K562 (cell line): ENCODE measurements around the gene SLC22A4. TPM values are rescaled to one million over a fixed set of nuclear protein-coding genes. Genes with fewer than 3 reads are reported as not detected.

Experiments used
- CHD2 ChIP-seq: IDR thresholded peaks from 2 replicates; pipeline ENCODE4 v1.6.1; 2011; ENCODE audit warnings: low read depth, low read length
- EZH2 ChIP-seq: IDR thresholded peaks from 2 replicates; pipeline ENCODE4 v1.6.1; 2012; ENCODE audit warnings: low read depth, mild to moderate bottlenecking, inconsistent platforms, low read length, borderline replicate concordance
- GATAD2A ChIP-seq: fragments of 450-650 bp; IDR thresholded peaks from 2 replicates; pipeline ENCODE4 v1.6.1; 2017
- PTRF ChIP-seq: fragments of 450-650 bp; IDR thresholded peaks from 2 replicates; pipeline ENCODE4 v1.6.1; 2016; ENCODE audit warnings: mild to moderate bottlenecking, missing genetic modification characterization, missing compliant biosample characterization
- TCFL5 ChIP-seq: fragments of 250-450 bp; sonication (Bioruptor Pico); conservative IDR thresholded peaks from 2 replicates; pipeline ENCODE4 v1.6.1; 2021; ENCODE audit warnings: mild to moderate bottlenecking, moderate library complexity, matching md5 sums
- ZBTB33 ChIP-seq: sonication (generic); formaldehyde crosslinking; IDR thresholded peaks from 2 replicates; pipeline ENCODE4 v1.8.1; 2023; ENCODE audit warnings: mild to moderate bottlenecking, missing genetic modification reagents
- ZNF184 ChIP-seq: sonication (generic); formaldehyde crosslinking; IDR thresholded peaks from 2 replicates; pipeline ENCODE4 v1.5.0; 2020; ENCODE audit warnings: missing genetic modification reagents
- ZNF639 ChIP-seq, 2 experiments: fragments of 200-800 bp in 1 of 2; sonication (Bioruptor generic) in 1 of 2; sonication (generic) in 1 of 2; formaldehyde crosslinking in 1 of 2; IDR thresholded peaks in 1 of 2; conservative IDR thresholded peaks in 1 of 2; 2 replicates each; pipeline versions ENCODE4 v1.5.0 to v1.6.1; 2016 to 2020; ENCODE audit warnings: missing compliant biosample characterization in 1 of 2, missing genetic modification characterization in 1 of 2, missing genetic modification reagents in 1 of 2
- polyA plus RNA-seq, 8 experiments: library from polyadenylated mRNA; depleted of rRNA in 4 of 8; stranded (reverse) in 5 of 8; unstranded in 3 of 8; fragments of >200 nt; fragmentation: Nextera tagmentation in 2 of 8; fragmentation: Illumina TruSeq in 1 of 8; extraction: Ambion mirVana in 2 of 8; extraction: Trizol in 1 of 8; gene quantifications; 2 replicates each; pipeline versions ENCODE4 v1.2.1 to v1.2.3, GENCODE V29; 2011 to 2014; ENCODE audit warnings: inconsistent platforms in 1 of 8, missing spikeins in 1 of 8
- total RNA-seq, 7 experiments: library from RNA; depleted of rRNA in 6 of 7; stranded (reverse); fragments of >200 nt in 6 of 7; fragmentation: Illumina TruSeq in 2 of 7; extraction: Trizol in 2 of 7; gene quantifications; 2 replicates each; pipeline versions ENCODE4 v1.2.1 to v1.2.3, GENCODE V29; 2011 to 2021; ENCODE audit warnings: low replicate concordance in 1 of 7

Gene SLC22A4
- total and polyA plus RNA-seq, 9 of the 15 experiments (the other 6 are each of a cell fraction or from before 2014, with no cell fraction given): 2.7 to 9.5 (median 6.2) TPM

GRCh38 chr5:132377738-132378137 is 83.5 kb downstream of the SLC22A4 start (continued):
- no peak for TF ChIP-seq ZNF639 (CRISPR knock-in tag; conservative IDR thresholded peaks at IDR 0.05 in 1 of 2, IDR thresholded peaks at IDR 0.05 in 1 of 2)
- TF ChIP-seq ZBTB33: no peak
- no peak for TF ChIP-seq PTRF (tag)
- TF ChIP-seq ZNF184 (CRISPR knock-in tag): no peak
- no peak for TF ChIP-seq TCFL5 (CRISPR knock-in tag)
- no peak for TF ChIP-seq EZH2
- TF ChIP-seq CHD2: no peak
- no peak for TF ChIP-seq GATAD2A
